Testis (tissue), 5 donors: ENCODE measurements around the gene DROSHA. TPM values are rescaled to one million over a fixed set of nuclear protein-coding genes. Genes with fewer than 3 reads are reported as not detected.
A peak's percentile ranks its signal among the peaks of the same experiment; 100 is the strongest.

Experiments
- DNase-seq: peaks from one replicate; pipeline ENCODE4 v3.0.0-alpha.2; 2019
- H3K27ac ChIP-seq, 2 donors: fragments of 200-600 bp; sonication (generic); one replicate each; pipeline ENCODE4 v1.5.1; 2019
- H3K27me3 ChIP-seq: fragments of 200-600 bp; sonication (generic); one replicate; pipeline ENCODE4 v1.5.1; 2019
- H3K36me3 ChIP-seq: fragments of 200-600 bp; sonication (generic); one replicate; pipeline ENCODE4 v1.5.1; 2017; ENCODE audit warnings: low read depth; ENCODE audit errors: missing control alignments
- H3K4me1 ChIP-seq: fragments of 200-600 bp; sonication (generic); one replicate; pipeline ENCODE4 v1.5.1; 2019
- H3K4me3 ChIP-seq, 2 donors: fragments of 200-600 bp; sonication (generic); one replicate each; pipeline ENCODE4 v1.5.1; 2017 to 2019
- H3K9me3 ChIP-seq: fragments of 200-600 bp; sonication (generic); one replicate; pipeline ENCODE4 v1.5.1; 2017
- CTCF ChIP-seq, 3 experiments: fragments of 450-650 bp in 2 of 3; fragments of 200-600 bp in 1 of 3; sonication (generic) in 1 of 3; IDR thresholded peaks; one replicate each; pipeline ENCODE4 v1.5.1; 2016 to 2019; ENCODE audit warnings: antibody characterized with exemption in 3 of 3, mild to moderate bottlenecking in 2 of 3, moderate library complexity in 1 of 3
- POLR2A ChIP-seq: fragments of 450-650 bp; IDR thresholded peaks from one replicate; pipeline ENCODE4 v1.6.1; 2017; ENCODE audit warnings: antibody characterized with exemption, mild to moderate bottlenecking, moderate library complexity
- WGBS, 2 donors: methylation state at CpG; one replicate each; pipeline ENCODE4 v1.1.5; 2018; 5-methylcytosine and 5-hydroxymethylcytosine counted together
- intact Hi-C: fragments of 100-400 bp; cut with DNase I; formaldehyde crosslinking; loops from one replicate; pipeline ENCODE4 v1.15.1; 2023; ENCODE audit warnings: low total_unique reads
- long read RNA-seq, 2 donors: transcript quantifications; one replicate each; lab custom pipeline, GENCODE V29; 2026
- polyA plus RNA-seq: library from polyadenylated mRNA; stranded (reverse); fragments of 350-450 nt; fragmentation: Illumina TruSeq; extraction: RNeasy Lipid Tissue Mini Kit (QIAGEN cat#74804); gene quantifications from one replicate; pipeline ENCODE4 v1.2.3, GENCODE V29; 2014; ENCODE audit warnings: low read depth, low replicate concordance; ENCODE audit not compliant: insufficient read depth
- total RNA-seq, 2 donors: library from RNA; depleted of rRNA; stranded (reverse); fragments of >200 nt; gene quantifications; one replicate each; pipeline ENCODE4 v1.2.3, GENCODE V29; 2016

The DROSHA gene, protein sequence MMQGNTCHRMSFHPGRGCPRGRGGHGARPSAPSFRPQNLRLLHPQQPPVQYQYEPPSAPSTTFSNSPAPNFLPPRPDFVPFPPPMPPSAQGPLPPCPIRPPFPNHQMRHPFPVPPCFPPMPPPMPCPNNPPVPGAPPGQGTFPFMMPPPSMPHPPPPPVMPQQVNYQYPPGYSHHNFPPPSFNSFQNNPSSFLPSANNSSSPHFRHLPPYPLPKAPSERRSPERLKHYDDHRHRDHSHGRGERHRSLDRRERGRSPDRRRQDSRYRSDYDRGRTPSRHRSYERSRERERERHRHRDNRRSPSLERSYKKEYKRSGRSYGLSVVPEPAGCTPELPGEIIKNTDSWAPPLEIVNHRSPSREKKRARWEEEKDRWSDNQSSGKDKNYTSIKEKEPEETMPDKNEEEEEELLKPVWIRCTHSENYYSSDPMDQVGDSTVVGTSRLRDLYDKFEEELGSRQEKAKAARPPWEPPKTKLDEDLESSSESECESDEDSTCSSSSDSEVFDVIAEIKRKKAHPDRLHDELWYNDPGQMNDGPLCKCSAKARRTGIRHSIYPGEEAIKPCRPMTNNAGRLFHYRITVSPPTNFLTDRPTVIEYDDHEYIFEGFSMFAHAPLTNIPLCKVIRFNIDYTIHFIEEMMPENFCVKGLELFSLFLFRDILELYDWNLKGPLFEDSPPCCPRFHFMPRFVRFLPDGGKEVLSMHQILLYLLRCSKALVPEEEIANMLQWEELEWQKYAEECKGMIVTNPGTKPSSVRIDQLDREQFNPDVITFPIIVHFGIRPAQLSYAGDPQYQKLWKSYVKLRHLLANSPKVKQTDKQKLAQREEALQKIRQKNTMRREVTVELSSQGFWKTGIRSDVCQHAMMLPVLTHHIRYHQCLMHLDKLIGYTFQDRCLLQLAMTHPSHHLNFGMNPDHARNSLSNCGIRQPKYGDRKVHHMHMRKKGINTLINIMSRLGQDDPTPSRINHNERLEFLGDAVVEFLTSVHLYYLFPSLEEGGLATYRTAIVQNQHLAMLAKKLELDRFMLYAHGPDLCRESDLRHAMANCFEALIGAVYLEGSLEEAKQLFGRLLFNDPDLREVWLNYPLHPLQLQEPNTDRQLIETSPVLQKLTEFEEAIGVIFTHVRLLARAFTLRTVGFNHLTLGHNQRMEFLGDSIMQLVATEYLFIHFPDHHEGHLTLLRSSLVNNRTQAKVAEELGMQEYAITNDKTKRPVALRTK (N-terminal part only)
- total RNA-seq (10 to 100 TPM; 50.4 to 79.6 TPM), polyA plus RNA-seq (23.3 TPM)
- long read RNA-seq, donor 1, full-length matches to known transcripts, result 6 of 12 reads
- long read RNA-seq, donor 1, partial matches to known transcripts, result 6 of 12 reads
- long read RNA-seq, donor 1, other reads (novel, unspliced or antisense), result 0 of 12 reads
- long read RNA-seq, donor 2, partial matches to known transcripts, result 0 of 2 reads
- long read RNA-seq, donor 2, other reads (novel, unspliced or antisense), result 0 of 2 reads

DNA sequence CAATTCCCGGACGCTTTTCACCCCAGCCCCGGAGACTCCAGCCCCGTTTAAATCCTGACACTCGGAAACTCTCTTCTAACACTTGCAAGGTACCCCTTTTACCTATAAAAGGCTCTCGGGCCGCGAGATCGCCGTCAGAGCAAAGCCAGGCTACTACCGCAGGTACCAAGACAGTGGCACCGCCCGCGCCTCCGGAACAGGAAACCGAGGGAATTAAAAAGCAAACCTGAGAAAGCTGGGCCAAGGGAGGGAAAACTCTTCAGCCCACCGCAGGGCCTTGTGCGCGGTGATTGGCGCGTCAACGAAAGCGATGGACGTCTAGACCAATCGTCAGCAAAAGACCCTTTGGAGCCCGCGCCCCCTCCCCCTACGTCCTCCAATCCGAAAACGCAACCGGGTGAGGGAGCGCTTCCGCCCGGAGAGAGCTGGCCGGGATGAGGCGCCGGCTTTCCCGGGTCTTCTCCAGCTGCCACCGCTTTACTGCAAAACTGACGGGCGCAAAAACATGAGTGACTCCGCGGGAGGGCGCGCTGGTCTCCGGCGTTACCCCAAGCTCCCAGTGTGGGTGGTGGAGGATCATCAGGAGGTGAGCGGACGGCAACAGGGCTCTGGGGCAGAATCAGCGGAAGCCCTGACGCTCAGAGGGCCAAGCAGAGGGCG lies at the start of gene DROSHA, which contains the start of gene C5orf22:
DROSHA (minus strand) TSS at position 206 of the 660 bp plus-strand sequence. CDS start 3,034 bp downstream, outside the sequence.
C5orf22 (plus strand) TSS at position 414 of the 660 bp plus-strand sequence; CDS start at position 506, 92 bp downstream.
- peak within 1 kb of the TSS; percentile 56 to 67 for H3K27ac ChIP-seq
- no peaks in the 10 kb centered on the region for H3K27me3 ChIP-seq
- intact Hi-C loops, result no loop called here
- DNase-seq, result peak; percentile 98
- peak within 1 kb of the TSS; percentile 77 to 86 for H3K4me3 ChIP-seq
- 1% methylated on average over 26 to 52 of the region's 52 CpGs for WGBS, 2 donors
- H3K36me3 ChIP-seq, result no peaks in the 10 kb centered on the region
- no peaks in the 10 kb centered on the region for H3K9me3 ChIP-seq
- TF ChIP-seq CTCF (IDR thresholded peaks at IDR 0.05), result no peak
- no peak for TF ChIP-seq POLR2A
- H3K4me1 ChIP-seq, result peaks cover 15% of the 10 kb centered on the region

DNA sequence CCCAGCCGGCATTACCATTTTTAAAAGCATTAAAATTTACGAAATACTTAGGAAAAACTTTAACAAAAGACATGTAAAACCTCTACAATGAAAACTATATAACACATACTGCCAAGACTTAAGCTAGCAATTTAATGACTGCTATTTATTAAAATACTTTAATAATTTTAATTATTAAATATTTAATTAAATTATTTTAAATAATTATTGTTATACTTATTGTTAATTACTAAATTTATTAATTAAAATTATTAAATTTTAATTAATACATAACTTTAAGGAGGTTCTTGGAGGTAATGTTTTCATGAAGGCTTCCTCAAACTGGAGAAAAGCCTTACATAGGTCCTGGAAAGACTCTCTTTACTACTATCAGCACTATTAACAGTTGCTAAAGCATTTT lies 47.7 kb upstream of the DROSHA start:
- no peaks in the 10 kb centered on the region for H3K27me3 ChIP-seq
- TF ChIP-seq CTCF (IDR thresholded peaks at IDR 0.05), result no peak
- TF ChIP-seq POLR2A, result no peak
- 66 to 73% methylated on average over 2 of the region's 2 CpGs for WGBS, 2 donors
- no peak overlapping the region for H3K4me3 ChIP-seq
- no peak for DNase-seq
- no peaks in the 10 kb centered on the region for H3K9me3 ChIP-seq
- H3K27ac ChIP-seq, result no peak overlapping the region
- no peaks in the 10 kb centered on the region for H3K36me3 ChIP-seq
- intact Hi-C loops, result no loop called here
- H3K4me1 ChIP-seq, result no peaks in the 10 kb centered on the region

DNA sequence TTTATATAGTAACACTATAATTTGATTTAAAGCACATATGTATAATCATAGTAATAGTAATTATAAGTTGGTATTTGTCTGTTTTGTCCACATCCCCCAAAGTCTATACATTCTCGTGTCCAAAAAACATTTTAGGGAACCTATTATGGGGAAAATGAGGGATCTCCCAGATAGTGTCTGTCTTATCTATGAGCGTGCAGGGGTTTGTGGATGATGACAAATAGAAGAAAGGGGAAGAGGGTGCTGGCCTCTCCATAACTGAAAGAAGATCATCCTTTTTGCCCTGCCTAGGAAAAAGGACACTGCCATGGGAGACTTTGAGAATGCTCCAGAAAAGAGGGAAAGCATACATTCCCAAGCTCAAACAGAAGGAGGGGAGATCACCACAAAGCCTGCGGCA lies 45.5 kb upstream of the DROSHA start:
- Histone ChIP-seq H3K27me3 (no peaks in the 10 kb centered on the region), H3K36me3 (no peaks in the 10 kb centered on the region), H3K27ac (no peak overlapping the region), H3K4me3 (no peak overlapping the region), H3K9me3 (no peaks in the 10 kb centered on the region), H3K4me1 (no peaks in the 10 kb centered on the region)
- intact Hi-C loops, result no loop called here
- WGBS, 2 donors, result 89 to 92% methylated on average over 3 of the region's 3 CpGs
- TF ChIP-seq CTCF (IDR thresholded peaks at IDR 0.05) (no peak), POLR2A (no peak)
- no peak for DNase-seq

GRCh38 chr5:31574772-31575171 lies 42.9 kb upstream of the DROSHA start:
- Histone ChIP-seq H3K27ac (no peak overlapping the region), H3K9me3 (no peaks in the 10 kb centered on the region), H3K27me3 (no peaks in the 10 kb centered on the region), H3K4me1 (no peaks in the 10 kb centered on the region), H3K36me3 (no peaks in the 10 kb centered on the region), H3K4me3 (no peak overlapping the region)
- no peak for TF ChIP-seq POLR2A
- TF ChIP-seq CTCF (IDR thresholded peaks at IDR 0.05), result no peak
- 85 to 91% methylated on average over 4 of the region's 4 CpGs for WGBS, 2 donors
- intact Hi-C loops, result no loop called here
- DNase-seq, result no peak
